ENCODE measurements around the gene PITPNM3.

The PITPNM3 gene

GRCh38 chr17:6551869-6552531 lies 4.4 kb downstream of the PITPNM3 start:
- no peak for DNase-seq (ENCODE audit: low read depth in 2 of 2)

- DNase-seq (ENCODE audit: low read depth in 2 of 2) = no peak
Measured at GRCh38 chr17:6551356-6551755, 5.0 kb downstream of the PITPNM3 start.

- DNase-seq (ENCODE audit: low read depth in 2 of 2) = no peak
Measured at GRCh38 chr17:6549384-6550036, 6.8 kb downstream of the PITPNM3 start.

- DNase-seq (ENCODE audit: low read depth in 2 of 2) = peak in 1 of 2 donors; percentile 3
Measured at GRCh38 chr17:6548578-6549330, 7.6 kb downstream of the PITPNM3 start.

GRCh38 chr17:6548034-6548433 lies 8.3 kb downstream of the PITPNM3 start:
- DNase-seq (ENCODE audit: low read depth in 2 of 2) = no peak

GRCh38 chr17:6547336-6547735 lies 9.0 kb downstream of the PITPNM3 start:
- DNase-seq (ENCODE audit: low read depth in 2 of 2) = no peak

GRCh38 chr17:6546069-6546718 lies 10.2 kb downstream of the PITPNM3 start:
- DNase-seq (ENCODE audit: low read depth in 2 of 2) = no peak

- DNase-seq (ENCODE audit: low read depth in 2 of 2) = no peak
Measured at GRCh38 chr17:6545291-6545690, 11.1 kb downstream of the PITPNM3 start.

GRCh38 chr17:6544011-6544370 lies 12.4 kb downstream of the PITPNM3 start:
- no peak for DNase-seq (ENCODE audit: low read depth in 2 of 2)

- no peak for DNase-seq (ENCODE audit: low read depth in 2 of 2)
Measured at GRCh38 chr17:6543079-6544010, 13.0 kb downstream of the PITPNM3 start.

- no peak for DNase-seq (ENCODE audit: low read depth in 2 of 2)
Measured at GRCh38 chr17:6542577-6542976, 13.8 kb downstream of the PITPNM3 start.

GRCh38 chr17:6541886-6542285 lies 14.5 kb downstream of the PITPNM3 start:
- DNase-seq (ENCODE audit: low read depth in 2 of 2) = no peak

GRCh38 chr17:6539871-6540270 lies 16.5 kb downstream of the PITPNM3 start:
- no peak for DNase-seq (ENCODE audit: low read depth in 2 of 2)

- DNase-seq (ENCODE audit: low read depth in 2 of 2) = no peak
Measured at GRCh38 chr17:6536566-6537065, 19.7 kb downstream of the PITPNM3 start.

- DNase-seq (ENCODE audit: low read depth in 2 of 2) = no peak
Measured at GRCh38 chr17:6536053-6536452, 20.3 kb downstream of the PITPNM3 start.

GRCh38 chr17:6534846-6535514 lies 21.4 kb downstream of the PITPNM3 start:
- DNase-seq (ENCODE audit: low read depth in 2 of 2) = no peak

GRCh38 chr17:6532441-6532885 lies 23.9 kb downstream of the PITPNM3 start:
- DNase-seq (ENCODE audit: low read depth in 2 of 2) = no peak

- DNase-seq (ENCODE audit: low read depth in 2 of 2) = no peak
Measured at GRCh38 chr17:6531575-6531974, 24.8 kb downstream of the PITPNM3 start.

- DNase-seq (ENCODE audit: low read depth in 2 of 2) = no peak
Measured at GRCh38 chr17:6530324-6530920, 25.9 kb downstream of the PITPNM3 start.

- no peak for DNase-seq (ENCODE audit: low read depth in 2 of 2)
Measured at GRCh38 chr17:6528557-6528956, 27.8 kb downstream of the PITPNM3 start.

All from stimulated activated CD8-positive, alpha-beta memory T cell treated with anti-CD3 and anti-CD28 coated beads, Interleukin-15, amount 100 ng/mL, for 48 hours (primary cell).